Body of pancreas (tissue), 4 donors: Measurements from ENCODE around the gene CXXC1.

Source experiments
- POLR2A ChIP-seq, 3 donors: fragments of 450-650 bp; IDR thresholded peaks; one replicate each; pipeline ENCODE4 v1.6.1; 2016; ENCODE audit warnings: antibody characterized with exemption in 3 of 3, mild to moderate bottlenecking in 2 of 3
- TF ChIP-seq, protein P1 (sequence below), 7 experiments: fragments of 450-650 bp in 4 of 7; fragments of 200-600 bp in 3 of 7; sonication (generic) in 3 of 7; IDR thresholded peaks; one replicate each; pipeline ENCODE4 v1.5.1; 2016 to 2019; ENCODE audit warnings: antibody characterized with exemption in 7 of 7

DNA sequence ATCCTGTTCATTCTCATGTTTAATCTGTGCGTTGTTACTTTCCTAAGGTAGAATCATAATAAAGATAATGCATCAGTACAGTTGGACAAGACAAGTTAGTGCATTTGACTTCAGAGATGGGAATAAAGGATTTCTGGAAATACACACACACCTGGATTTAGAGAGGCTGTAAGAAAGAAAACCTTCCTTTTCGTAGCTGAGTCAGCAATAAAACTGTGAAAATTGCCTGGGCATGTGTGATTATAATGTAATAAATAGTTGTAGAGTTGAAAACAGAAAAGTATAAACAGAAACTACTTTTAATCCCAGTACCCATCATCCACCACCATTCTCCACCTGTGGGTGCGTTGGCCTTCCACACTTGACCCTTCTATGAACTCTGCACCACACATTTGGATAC lies 36.6 kb downstream of the CXXC1 start:
- TF ChIP-seq, protein P1, sequence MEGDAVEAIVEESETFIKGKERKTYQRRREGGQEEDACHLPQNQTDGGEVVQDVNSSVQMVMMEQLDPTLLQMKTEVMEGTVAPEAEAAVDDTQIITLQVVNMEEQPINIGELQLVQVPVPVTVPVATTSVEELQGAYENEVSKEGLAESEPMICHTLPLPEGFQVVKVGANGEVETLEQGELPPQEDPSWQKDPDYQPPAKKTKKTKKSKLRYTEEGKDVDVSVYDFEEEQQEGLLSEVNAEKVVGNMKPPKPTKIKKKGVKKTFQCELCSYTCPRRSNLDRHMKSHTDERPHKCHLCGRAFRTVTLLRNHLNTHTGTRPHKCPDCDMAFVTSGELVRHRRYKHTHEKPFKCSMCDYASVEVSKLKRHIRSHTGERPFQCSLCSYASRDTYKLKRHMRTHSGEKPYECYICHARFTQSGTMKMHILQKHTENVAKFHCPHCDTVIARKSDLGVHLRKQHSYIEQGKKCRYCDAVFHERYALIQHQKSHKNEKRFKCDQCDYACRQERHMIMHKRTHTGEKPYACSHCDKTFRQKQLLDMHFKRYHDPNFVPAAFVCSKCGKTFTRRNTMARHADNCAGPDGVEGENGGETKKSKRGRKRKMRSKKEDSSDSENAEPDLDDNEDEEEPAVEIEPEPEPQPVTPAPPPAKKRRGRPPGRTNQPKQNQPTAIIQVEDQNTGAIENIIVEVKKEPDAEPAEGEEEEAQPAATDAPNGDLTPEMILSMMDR (IDR thresholded peaks at IDR 0.05) = no peak
- no peak for TF ChIP-seq POLR2A (IDR thresholded peaks at IDR 0.05)
